ENCODE data around the gene PPP1R14C. TPM values are rescaled to one million over a fixed set of nuclear protein-coding genes. Genes with fewer than 3 reads are reported as not detected.

PPP1R14C gene
- polyA plus RNA-seq, 4 donors: 0.81 to 23.4 (median 22.4) TPM

- no peak for DNase-seq (ENCODE audit: low read depth in 4 of 4, low spot score in 3 of 4)
Observed at GRCh38 chr6:150243620-150244314, 100.9 kb downstream of the PPP1R14C start.

- DNase-seq (ENCODE audit: low read depth in 4 of 4, low spot score in 3 of 4): no peak
Observed at GRCh38 chr6:150245148-150245935, 102.5 kb downstream of the PPP1R14C start.

GRCh38 chr6:150247803-150248202 is 105.0 kb downstream of the PPP1R14C start:
- DNase-seq (ENCODE audit: low read depth in 4 of 4, low spot score in 3 of 4): no peak

- no peak for DNase-seq (ENCODE audit: low read depth in 4 of 4, low spot score in 3 of 4)
Observed at GRCh38 chr6:150248300-150248699, 105.5 kb downstream of the PPP1R14C start.

GRCh38 chr6:150249261-150249660 is 106.4 kb downstream of the PPP1R14C start:
- no peak for DNase-seq (ENCODE audit: low read depth in 4 of 4, low spot score in 3 of 4)

GRCh38 chr6:150250826-150251225 is 108.0 kb downstream of the PPP1R14C start:
- no peak for DNase-seq (ENCODE audit: low read depth in 4 of 4, low spot score in 3 of 4)

GRCh38 chr6:150251566-150252186 is 108.8 kb downstream of the PPP1R14C start:
- DNase-seq (ENCODE audit: low read depth in 4 of 4, low spot score in 3 of 4): no peak

GRCh38 chr6:150252714-150253444 is 110.0 kb downstream of the PPP1R14C start:
- DNase-seq (ENCODE audit: low read depth in 4 of 4, low spot score in 3 of 4): no peak

GRCh38 chr6:150253489-150253888 is 110.6 kb downstream of the PPP1R14C start:
- no peak for DNase-seq (ENCODE audit: low read depth in 4 of 4, low spot score in 3 of 4)

- DNase-seq (ENCODE audit: low read depth in 4 of 4, low spot score in 3 of 4): no peak
Observed at GRCh38 chr6:150254770-150255169, 111.9 kb downstream of the PPP1R14C start.

- DNase-seq (ENCODE audit: low read depth in 4 of 4, low spot score in 3 of 4): no peak
Observed at GRCh38 chr6:150255840-150256239, 113.0 kb downstream of the PPP1R14C start.

- DNase-seq (ENCODE audit: low read depth in 4 of 4, low spot score in 3 of 4): no peak
Observed at GRCh38 chr6:150256618-150257272, 113.9 kb downstream of the PPP1R14C start.

- no peak for DNase-seq (ENCODE audit: low read depth in 4 of 4, low spot score in 3 of 4)
Observed at GRCh38 chr6:150258381-150258780, 115.5 kb downstream of the PPP1R14C start.

GRCh38 chr6:150260931-150261330 is 118.1 kb downstream of the PPP1R14C start:
- no peak for DNase-seq (ENCODE audit: low read depth in 4 of 4, low spot score in 3 of 4)

- no peak for DNase-seq (ENCODE audit: low read depth in 4 of 4, low spot score in 3 of 4)
Observed at GRCh38 chr6:150261997-150262697, 119.3 kb downstream of the PPP1R14C start.

GRCh38 chr6:150263765-150264404 is 121.0 kb downstream of the PPP1R14C start:
- DNase-seq (ENCODE audit: low read depth in 4 of 4, low spot score in 3 of 4): no peak

- no peak for DNase-seq (ENCODE audit: low read depth in 4 of 4, low spot score in 3 of 4)
Observed at GRCh38 chr6:150266309-150266708, 123.5 kb downstream of the PPP1R14C start.

- no peak for DNase-seq (ENCODE audit: low read depth in 4 of 4, low spot score in 3 of 4)
Observed at GRCh38 chr6:150266963-150267685, 124.3 kb downstream of the PPP1R14C start.

Measured in left renal pelvis (tissue), 4 donors.